ENCODE results near the gene KRTAP21-3. TPM values are rescaled to one million over a fixed set of nuclear protein-coding genes. Genes with fewer than 3 reads are reported as not detected.

KRTAP21-3 gene
- total RNA-seq, 1 donor from 2014 or later = not detected

GRCh38 chr21:30672985-30673650 is 45.5 kb downstream of the KRTAP21-3 start:
- no peak for DNase-seq (ENCODE audit: missing footprints)
- intact Hi-C loops (cut with DNase I) = no loop called here
- no peak for ATAC-seq

- no peak for ATAC-seq
- DNase-seq (ENCODE audit: missing footprints) = no peak
- intact Hi-C loops (cut with DNase I) = no loop called here
Measured at GRCh38 chr21:30668776-30669175, 49.8 kb downstream of the KRTAP21-3 start.

Other genes starting within 250 kb of the KRTAP21-3 start
- gene KRTAP19-1, start 238.4 kb downstream of the KRTAP21-3 start, total RNA-seq = not detected
- gene KRTAP19-2, start 231.3 kb downstream of the KRTAP21-3 start, total RNA-seq = not detected
- gene KRTAP19-3, start 226.8 kb downstream of the KRTAP21-3 start, total RNA-seq = not detected
- not detected for gene KRTAP19-4, start 221.6 kb downstream of the KRTAP21-3 start, total RNA-seq
- not detected for gene KRTAP19-5, start 216.6 kb downstream of the KRTAP21-3 start, total RNA-seq
- not detected for gene KRTAP19-6, start 176.9 kb downstream of the KRTAP21-3 start, total RNA-seq
- gene KRTAP19-7, start 157.5 kb downstream of the KRTAP21-3 start, total RNA-seq = not detected
- not detected for gene KRTAP22-2, start 128.4 kb downstream of the KRTAP21-3 start, total RNA-seq
- gene KRTAP6-3, start 126.3 kb downstream of the KRTAP21-3 start, total RNA-seq = not detected
- not detected for gene KRTAP6-2, start 119.9 kb downstream of the KRTAP21-3 start, total RNA-seq
- gene KRTAP22-1, start 117.7 kb downstream of the KRTAP21-3 start, total RNA-seq = not detected
- gene KRTAP6-1, start 104.8 kb downstream of the KRTAP21-3 start, total RNA-seq = not detected
- not detected for gene KRTAP20-1, start 102.4 kb downstream of the KRTAP21-3 start, total RNA-seq
- not detected for gene KRTAP20-4, start 98.2 kb downstream of the KRTAP21-3 start, total RNA-seq
- not detected for gene KRTAP20-2, start 83.6 kb downstream of the KRTAP21-3 start, total RNA-seq
- gene KRTAP20-3, start 75.9 kb downstream of the KRTAP21-3 start, total RNA-seq = not detected
- gene KRTAP21-2, start 28.5 kb upstream of the KRTAP21-3 start, total RNA-seq = not detected
- not detected for gene KRTAP21-1, start 36.7 kb upstream of the KRTAP21-3 start, total RNA-seq
- gene KRTAP8-1, start 94.5 kb upstream of the KRTAP21-3 start, total RNA-seq = not detected
- gene KRTAP7-1, start 111.0 kb upstream of the KRTAP21-3 start, total RNA-seq = not detected
- gene KRTAP11-1, start 162.8 kb upstream of the KRTAP21-3 start, total RNA-seq = not detected

Measured in Right ventricle myocardium inferior (tissue), 1 donor.